ENCODE data around the gene OXSM. TPM values are rescaled to one million over a fixed set of nuclear protein-coding genes. Genes with fewer than 3 reads are reported as not detected.
A peak's percentile ranks its signal among the peaks of the same experiment; 100 is the strongest.

OXSM gene
- total and polyA plus RNA-seq, 5 donors, result 11.6 to 17.6 (median 15.1) TPM

GRCh38 chr3:25781145-25781757 lies 8.6 kb upstream of the OXSM start:
- ATAC-seq (no peak), DNase-seq (no peak)
- H3K27me3 ChIP-seq (ENCODE audit: control insufficient read depth, insufficient read depth), result no peaks in the 10 kb centered on the region
- intact Hi-C loops (cut with DNase I), result loop anchor here in 2 of 4 donors (5.0 to 10.0 kb wide), 2 partner anchors 116 to 119 kb away; partner anchors contain the start of gene TOP2B (in 2 of the 2)
- peaks cover 3% of the 10 kb centered on the region for H3K4me1 ChIP-seq (ENCODE audit: control insufficient read depth, insufficient read depth, low read length)
- no peak overlapping the region for H3K27ac ChIP-seq (ENCODE audit: low read length)
- no peak overlapping the region for H3K4me3 ChIP-seq (ENCODE audit: low read length)
- 91% methylated on average over 11 of the region's 11 CpGs for WGBS
- H3K9me3 ChIP-seq (ENCODE audit: control insufficient read depth, low read length), result no peaks in the 10 kb centered on the region

GRCh38 chr3:25781758-25782594 lies 7.9 kb upstream of the OXSM start:
- H3K27ac ChIP-seq (ENCODE audit: low read length), result no peak overlapping the region
- no peak for ATAC-seq
- 55% methylated on average over 3 of the region's 3 CpGs for WGBS
- no peaks in the 10 kb centered on the region for H3K9me3 ChIP-seq (ENCODE audit: control insufficient read depth, low read length)
- peaks cover 3% of the 10 kb centered on the region for H3K4me1 ChIP-seq (ENCODE audit: control insufficient read depth, insufficient read depth, low read length)
- intact Hi-C loops (cut with DNase I), result loop anchor here in 2 of 4 donors (5.0 to 10.0 kb wide), 2 partner anchors 117 to 120 kb away; partner anchors contain the start of gene TOP2B (in 2 of the 2)
- H3K27me3 ChIP-seq (ENCODE audit: control insufficient read depth, insufficient read depth), result no peaks in the 10 kb centered on the region
- peak overlapping the region; percentile 92 for H3K4me3 ChIP-seq (ENCODE audit: low read length)
- DNase-seq, result no peak

GRCh38 chr3:25782636-25782937 lies 7.3 kb upstream of the OXSM start:
- WGBS, result under 1% methylated on average over 14 of the region's 14 CpGs
- Histone ChIP-seq H3K27ac (ENCODE audit: low read length) (no peak overlapping the region), H3K4me3 (ENCODE audit: low read length) (peak overlapping the region; percentile 92), H3K27me3 (ENCODE audit: control insufficient read depth, insufficient read depth) (no peaks in the 10 kb centered on the region), H3K9me3 (ENCODE audit: control insufficient read depth, low read length) (no peaks in the 10 kb centered on the region), H3K4me1 (ENCODE audit: control insufficient read depth, insufficient read depth, low read length) (peaks cover 3% of the 10 kb centered on the region)
- ATAC-seq (no peak), DNase-seq (no peak)
- intact Hi-C loops (cut with DNase I), result loop anchor here in 2 of 4 donors (5.0 to 10.0 kb wide), 2 partner anchors 118 to 120 kb away; partner anchors contain the start of gene TOP2B (in 2 of the 2)

DNA sequence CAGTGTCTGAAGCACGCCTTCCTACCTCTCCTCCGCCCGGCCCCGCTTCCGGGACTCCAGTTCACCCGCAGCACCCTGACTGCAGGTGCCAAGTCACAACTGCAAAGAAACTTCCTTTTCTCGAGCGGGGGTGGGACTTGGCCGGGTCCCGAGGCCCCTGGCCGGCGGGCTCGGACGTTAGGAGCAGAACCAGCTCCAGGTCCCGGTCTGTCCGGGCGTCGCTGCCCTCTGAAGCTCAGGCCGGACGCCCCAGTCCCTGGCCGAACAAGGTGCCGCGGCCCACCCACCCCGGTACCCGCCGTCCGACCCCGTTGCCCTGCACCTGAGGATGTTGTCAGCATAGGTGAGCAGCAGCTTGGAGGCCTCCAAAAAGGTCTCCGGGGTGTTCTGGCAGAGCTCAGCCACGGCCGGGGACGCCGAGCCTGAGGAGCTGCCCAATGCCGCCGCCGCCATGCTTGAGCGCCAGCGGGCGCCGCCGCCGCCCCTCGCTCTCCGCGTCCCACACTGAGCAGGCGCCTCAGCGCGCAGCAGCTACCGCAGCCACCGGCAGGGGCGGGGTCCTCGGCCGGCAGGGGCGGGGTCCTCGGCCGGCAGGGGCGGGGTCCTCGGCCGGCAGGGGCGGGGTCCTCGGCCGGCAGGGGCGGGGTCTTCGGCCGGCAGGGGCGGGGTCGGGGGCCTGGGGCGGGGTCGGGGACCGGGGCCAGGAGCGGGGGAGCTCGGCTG lies 6.8 kb upstream of the OXSM start, which contains the start of gene NGLY1:
Gene NGLY1, minus strand, starts transcription at position 506 of the 723 bp plus-strand sequence. Its CDS starts 53 bp downstream, at position 453.
- Histone ChIP-seq H3K4me3 (ENCODE audit: low read length) (peak within 1 kb of the TSS; percentile 92), H3K27ac (ENCODE audit: low read length) (peak within 1 kb of the TSS; percentile 93), H3K4me1 (ENCODE audit: control insufficient read depth, insufficient read depth, low read length) (peaks cover 3% of the 10 kb centered on the region), H3K9me3 (ENCODE audit: control insufficient read depth, low read length) (no peaks in the 10 kb centered on the region), H3K27me3 (ENCODE audit: control insufficient read depth, insufficient read depth) (no peaks in the 10 kb centered on the region)
- DNase-seq (peak; percentile 88 to 95 (median 95)), ATAC-seq (peak; percentile 98 to 99)
- intact Hi-C loops (cut with DNase I), result loop anchor here in 2 of 4 donors (5.0 to 10.0 kb wide), 2 partner anchors 118 to 121 kb away; partner anchors contain the start of gene TOP2B (in 2 of the 2)
- under 1% methylated on average over 69 of the region's 72 CpGs for WGBS

- Histone ChIP-seq H3K4me1 (ENCODE audit: control insufficient read depth, insufficient read depth, low read length) (peaks cover 3% of the 10 kb centered on the region), H3K27ac (ENCODE audit: low read length) (peak overlapping the region; percentile 90), H3K4me3 (ENCODE audit: low read length) (peak overlapping the region; percentile 92), H3K9me3 (ENCODE audit: control insufficient read depth, low read length) (no peaks in the 10 kb centered on the region), H3K27me3 (ENCODE audit: control insufficient read depth, insufficient read depth) (no peaks in the 10 kb centered on the region)
- intact Hi-C loops (cut with DNase I), result loop anchor here in 2 of 4 donors (5.0 to 10.0 kb wide), 2 partner anchors 119 to 122 kb away; partner anchors contain the start of gene TOP2B (in 2 of the 2)
- 19% methylated on average over 34 of the region's 34 CpGs for WGBS
- peak in 2 of 3 donors; percentile 67 to 80 for DNase-seq
- ATAC-seq, result peak; percentile 72 to 80
Observed at GRCh38 chr3:25783661-25784512, 6.0 kb upstream of the OXSM start.

GRCh38 chr3:25784971-25785370 lies 4.9 kb upstream of the OXSM start:
- ATAC-seq, result no peak
- no peaks in the 10 kb centered on the region for H3K27me3 ChIP-seq (ENCODE audit: control insufficient read depth, insufficient read depth)
- no peak overlapping the region for H3K4me3 ChIP-seq (ENCODE audit: low read length)
- intact Hi-C loops (cut with DNase I), result loop anchor here in 2 of 4 donors (5.0 to 10.0 kb wide), 2 partner anchors 120 to 123 kb away; partner anchors contain the start of gene TOP2B (in 2 of the 2)
- no peak overlapping the region for H3K27ac ChIP-seq (ENCODE audit: low read length)
- H3K9me3 ChIP-seq (ENCODE audit: control insufficient read depth, low read length), result no peaks in the 10 kb centered on the region
- DNase-seq, result no peak
- H3K4me1 ChIP-seq (ENCODE audit: control insufficient read depth, insufficient read depth, low read length), result peaks cover 3% of the 10 kb centered on the region
- 88% methylated on average over 1 of the region's 1 CpG for WGBS

DNA sequence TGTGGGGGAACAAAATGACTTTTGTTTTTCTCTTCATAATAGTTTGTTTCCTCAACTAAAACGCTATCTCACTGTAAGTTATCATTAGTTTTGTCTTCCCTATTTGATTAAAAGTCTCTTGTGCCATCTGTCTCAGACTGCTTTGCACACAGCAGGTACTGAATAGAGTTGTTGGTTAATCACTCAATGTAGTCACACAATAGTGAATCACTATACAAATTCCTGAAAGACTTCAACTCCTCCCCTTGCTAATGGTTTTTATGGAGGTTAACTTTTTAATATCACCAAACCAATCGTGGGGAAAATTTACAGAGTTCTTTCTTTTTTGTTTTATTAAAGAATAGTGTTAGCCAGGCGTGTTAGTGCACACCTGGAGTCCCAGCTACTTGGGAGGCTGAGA lies 4.1 kb upstream of the OXSM start:
- no peaks in the 10 kb centered on the region for H3K9me3 ChIP-seq (ENCODE audit: control insufficient read depth, low read length)
- no peak for DNase-seq
- no peak overlapping the region for H3K27ac ChIP-seq (ENCODE audit: low read length)
- H3K27me3 ChIP-seq (ENCODE audit: control insufficient read depth, insufficient read depth), result no peaks in the 10 kb centered on the region
- 89% methylated on average over 3 of the region's 3 CpGs for WGBS
- H3K4me1 ChIP-seq (ENCODE audit: control insufficient read depth, insufficient read depth, low read length), result peaks cover 3% of the 10 kb centered on the region
- H3K4me3 ChIP-seq (ENCODE audit: low read length), result no peak overlapping the region
- intact Hi-C loops (cut with DNase I), result loop anchor here in 1 of 4 donors (10.0 kb wide), 1 partner anchor 121 kb away; the partner anchor contains the start of gene TOP2B
- no peak for ATAC-seq

- intact Hi-C loops (cut with DNase I), result loop anchor here in 1 of 4 donors (10.0 kb wide), 1 partner anchor 123 kb away; the partner anchor contains the start of gene TOP2B
- Histone ChIP-seq H3K9me3 (ENCODE audit: control insufficient read depth, low read length) (no peaks in the 10 kb centered on the region), H3K27me3 (ENCODE audit: control insufficient read depth, insufficient read depth) (no peaks in the 10 kb centered on the region), H3K27ac (ENCODE audit: low read length) (no peak overlapping the region), H3K4me1 (ENCODE audit: control insufficient read depth, insufficient read depth, low read length) (peaks cover 5% of the 10 kb centered on the region), H3K4me3 (ENCODE audit: low read length) (no peak overlapping the region)
- DNase-seq, result no peak
- 89% methylated on average over 3 of the region's 3 CpGs for WGBS
- no peak for ATAC-seq
Observed at GRCh38 chr3:25787689-25788088, 2.2 kb upstream of the OXSM start.

DNA sequence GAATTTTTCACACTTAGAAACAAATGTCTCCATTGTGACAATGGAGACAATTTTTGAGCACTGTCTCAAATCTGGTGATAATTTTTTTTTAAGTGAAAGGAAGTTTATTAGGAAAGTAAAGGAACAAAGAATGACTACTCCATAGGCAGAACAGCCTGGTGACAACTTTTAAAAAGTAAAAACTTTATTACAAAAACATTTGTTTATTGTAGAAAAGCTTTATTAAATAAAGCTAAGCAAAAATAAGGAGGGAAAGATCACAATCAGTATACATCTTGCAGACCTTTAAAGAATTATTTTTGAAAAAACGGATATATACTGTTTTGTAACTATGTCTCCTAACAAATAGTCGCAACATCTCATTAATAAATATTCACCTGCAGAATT lies 688 bp upstream of the OXSM start:
- intact Hi-C loops (cut with DNase I), result loop anchor here in 1 of 4 donors (10.0 kb wide), 1 partner anchor 124 kb away; the partner anchor contains the start of gene TOP2B
- H3K27ac ChIP-seq (ENCODE audit: low read length), result no peak overlapping the region
- H3K9me3 ChIP-seq (ENCODE audit: control insufficient read depth, low read length), result no peaks in the 10 kb centered on the region
- peaks cover 5% of the 10 kb centered on the region for H3K4me1 ChIP-seq (ENCODE audit: control insufficient read depth, insufficient read depth, low read length)
- peak overlapping the region; percentile 56 for H3K4me3 ChIP-seq (ENCODE audit: low read length)
- DNase-seq, result no peak
- no peak for ATAC-seq
- H3K27me3 ChIP-seq (ENCODE audit: control insufficient read depth, insufficient read depth), result no peaks in the 10 kb centered on the region
- 18% methylated on average over 2 of the region's 2 CpGs for WGBS

- 82% methylated on average over 3 of the region's 3 CpGs for WGBS
- H3K4me3 ChIP-seq (ENCODE audit: low read length), result no peak overlapping the region
Observed at GRCh38 chr3:25801786-25802185, 11.9 kb downstream of the OXSM start.

More at GRCh38 chr3:25801786-25802185, 11.9 kb downstream of the OXSM start:
- Histone ChIP-seq H3K27me3 (ENCODE audit: control insufficient read depth, insufficient read depth) (no peaks in the 10 kb centered on the region), H3K27ac (ENCODE audit: low read length) (no peak overlapping the region), H3K4me1 (ENCODE audit: control insufficient read depth, insufficient read depth, low read length) (no peaks in the 10 kb centered on the region), H3K9me3 (ENCODE audit: control insufficient read depth, low read length) (no peaks in the 10 kb centered on the region)
- DNase-seq (no peak), ATAC-seq (no peak)
- intact Hi-C loops (cut with DNase I), result no loop called here
